Measurements from ENCODE around the gene CAPZB.

The CAPZB gene

DNA sequence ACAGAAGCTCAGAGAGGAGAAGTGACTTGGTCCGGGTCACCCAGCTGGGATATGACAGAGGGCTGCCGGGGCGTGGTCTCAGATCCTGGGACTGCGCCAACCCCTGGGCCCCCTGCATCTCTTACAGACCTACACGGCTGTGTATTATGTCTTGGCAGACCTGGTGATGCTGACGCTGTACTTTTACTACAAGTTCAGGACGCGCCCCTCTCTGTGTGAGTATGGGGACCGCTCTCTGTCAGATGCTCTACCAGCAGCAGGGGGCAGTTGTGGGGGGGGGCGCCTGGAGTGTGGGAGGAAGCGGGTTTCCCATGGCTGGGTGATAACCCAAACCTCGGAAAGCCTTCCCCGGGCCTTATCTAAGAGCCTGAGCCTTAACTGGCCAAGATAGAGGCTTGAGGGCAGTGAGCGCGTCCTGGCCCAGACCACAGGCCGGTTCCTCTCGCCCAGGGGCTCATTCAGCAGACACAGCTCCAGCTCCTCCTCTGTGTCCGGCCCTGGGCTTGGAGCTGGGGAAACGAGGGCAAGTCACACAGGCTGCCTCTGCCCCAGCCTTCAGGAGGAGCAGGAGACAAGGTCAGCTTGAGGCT, 159.9 kb downstream of the CAPZB start:
- TF ChIP-seq POLR2A (IDR thresholded peaks at IDR 0.05; ENCODE audit: low read length) (no peak), GATA1 (IDR thresholded peaks at IDR 0.05; ENCODE audit: low read depth, low read length) (no peak)
- DNase-seq = peak; percentile 69 to 72

DNA sequence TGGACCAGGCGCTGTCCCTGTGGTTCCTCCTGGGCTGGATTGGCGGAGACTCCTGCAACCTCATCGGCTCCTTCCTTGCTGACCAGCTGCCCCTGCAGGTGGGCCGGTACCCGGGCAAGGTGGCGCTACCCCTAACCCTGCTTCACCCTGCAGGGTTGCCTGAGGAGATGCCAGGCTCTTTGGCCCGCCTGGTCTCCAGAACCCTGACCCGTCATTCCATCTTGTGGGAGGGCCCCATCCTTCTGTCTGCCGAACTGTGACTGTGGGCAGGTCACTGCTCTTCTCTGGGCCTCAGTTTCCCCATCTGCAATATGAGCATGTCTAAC, 160.7 kb downstream of the CAPZB start:
- DNase-seq = no peak
- no peak for TF ChIP-seq GATA1 (IDR thresholded peaks at IDR 0.05; ENCODE audit: low read depth, low read length)
- no peak for TF ChIP-seq POLR2A (IDR thresholded peaks at IDR 0.05; ENCODE audit: low read length)

DNA sequence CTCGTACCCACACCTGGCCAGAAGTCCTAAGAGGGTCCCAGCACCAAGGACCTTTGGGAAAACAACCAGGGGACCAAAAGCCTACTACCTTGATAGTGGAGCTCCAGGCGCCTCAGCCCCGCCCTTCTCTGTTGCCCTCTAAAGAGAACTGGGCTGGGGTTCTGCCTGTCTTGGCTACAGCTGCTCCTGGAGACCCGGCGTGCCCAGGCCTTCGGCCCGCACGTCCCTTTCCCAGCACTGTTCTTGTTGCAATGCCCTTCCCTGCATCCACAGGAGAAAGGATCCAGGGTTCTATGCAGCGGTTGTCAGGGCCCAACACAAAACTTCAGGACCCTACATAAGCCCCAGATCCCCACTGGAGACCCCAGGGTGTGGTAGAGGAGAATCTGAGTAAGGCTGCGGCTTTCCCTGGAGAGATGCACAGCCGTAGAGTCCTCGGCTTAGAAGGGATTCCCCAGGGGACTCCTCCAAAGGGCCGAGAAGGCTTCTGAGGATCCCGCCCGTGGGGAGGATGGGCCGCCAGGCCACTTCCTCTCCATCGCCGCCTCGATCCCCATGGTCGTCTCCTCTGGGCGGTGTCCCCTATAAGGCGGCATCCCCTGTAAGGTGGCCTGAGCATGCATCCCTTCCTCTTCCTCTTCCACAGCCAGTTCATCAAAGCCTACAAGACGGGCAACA, 161.2 kb downstream of the CAPZB start:
- TF ChIP-seq GATA1 (IDR thresholded peaks at IDR 0.05; ENCODE audit: low read depth, low read length) = no peak
- no peak for TF ChIP-seq POLR2A (IDR thresholded peaks at IDR 0.05; ENCODE audit: low read length)
- no peak for DNase-seq

DNA sequence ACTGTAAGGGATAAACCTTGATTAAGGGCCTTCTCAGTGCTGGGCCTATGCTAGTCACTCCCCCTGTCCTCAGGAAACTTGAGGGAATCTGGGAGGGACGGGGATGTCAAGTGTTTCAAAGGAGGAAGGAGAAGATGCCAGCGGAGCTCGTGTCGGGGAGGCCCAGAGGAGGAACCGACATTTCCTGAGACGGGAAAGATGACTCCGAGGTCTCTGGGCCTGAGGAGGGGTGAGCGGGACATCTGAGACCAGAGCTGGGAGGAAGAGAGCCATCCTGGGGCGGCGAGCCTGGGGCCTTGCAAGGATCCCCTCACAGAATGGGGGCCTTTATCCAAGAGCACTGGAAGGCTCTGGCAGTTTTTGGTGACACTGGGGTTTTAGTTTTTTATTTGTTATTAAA, 162.9 kb downstream of the CAPZB start:
- TF ChIP-seq GATA1 (IDR thresholded peaks at IDR 0.05; ENCODE audit: low read depth, low read length) (no peak), POLR2A (IDR thresholded peaks at IDR 0.05; ENCODE audit: low read length) (no peak)
- no peak for DNase-seq

DNA sequence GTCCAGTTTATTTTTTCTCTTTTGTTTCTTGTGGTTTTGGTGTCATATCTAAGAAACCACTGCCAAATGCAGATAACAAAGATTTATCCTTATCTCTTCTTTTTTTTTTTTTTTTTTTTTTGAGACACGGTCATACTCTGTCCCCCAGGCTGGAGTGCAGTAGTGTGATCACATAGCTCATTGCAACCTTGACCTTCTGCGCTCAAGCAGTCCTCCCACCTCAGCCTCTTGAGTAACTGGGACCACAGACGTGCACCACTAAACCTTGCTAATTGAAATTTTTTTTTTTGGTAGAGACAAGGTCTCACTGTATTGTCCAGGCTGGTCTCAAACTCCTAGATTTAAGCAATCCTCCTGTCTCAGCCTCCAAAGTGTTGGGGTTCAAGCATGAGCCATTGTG, 164.3 kb downstream of the CAPZB start:
- TF ChIP-seq POLR2A (IDR thresholded peaks at IDR 0.05; ENCODE audit: low read length) (no peak), GATA1 (IDR thresholded peaks at IDR 0.05; ENCODE audit: low read depth, low read length) (no peak)
- no peak for DNase-seq

DNA sequence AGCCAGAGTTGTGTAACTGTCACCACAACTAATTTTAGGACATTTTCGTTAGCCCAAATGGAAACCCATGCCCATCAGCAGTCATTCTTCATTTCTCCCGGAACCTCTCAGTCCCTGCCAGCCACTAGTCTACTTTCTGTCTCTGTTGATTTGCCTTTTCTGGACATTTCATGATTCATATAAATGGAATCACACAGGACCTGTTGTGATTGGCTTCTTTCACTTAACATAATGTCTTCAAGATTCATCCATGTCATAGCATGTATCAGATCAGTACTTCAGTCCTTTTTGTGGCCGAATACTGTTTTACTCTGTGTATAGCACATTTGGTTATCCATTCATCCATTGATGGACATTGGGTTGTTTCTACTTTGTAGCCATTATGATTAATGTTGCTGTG, 166.1 kb downstream of the CAPZB start:
- DNase-seq = no peak
- TF ChIP-seq POLR2A (IDR thresholded peaks at IDR 0.05; ENCODE audit: low read length) = no peak
- TF ChIP-seq GATA1 (IDR thresholded peaks at IDR 0.05; ENCODE audit: low read depth, low read length) = no peak

DNA sequence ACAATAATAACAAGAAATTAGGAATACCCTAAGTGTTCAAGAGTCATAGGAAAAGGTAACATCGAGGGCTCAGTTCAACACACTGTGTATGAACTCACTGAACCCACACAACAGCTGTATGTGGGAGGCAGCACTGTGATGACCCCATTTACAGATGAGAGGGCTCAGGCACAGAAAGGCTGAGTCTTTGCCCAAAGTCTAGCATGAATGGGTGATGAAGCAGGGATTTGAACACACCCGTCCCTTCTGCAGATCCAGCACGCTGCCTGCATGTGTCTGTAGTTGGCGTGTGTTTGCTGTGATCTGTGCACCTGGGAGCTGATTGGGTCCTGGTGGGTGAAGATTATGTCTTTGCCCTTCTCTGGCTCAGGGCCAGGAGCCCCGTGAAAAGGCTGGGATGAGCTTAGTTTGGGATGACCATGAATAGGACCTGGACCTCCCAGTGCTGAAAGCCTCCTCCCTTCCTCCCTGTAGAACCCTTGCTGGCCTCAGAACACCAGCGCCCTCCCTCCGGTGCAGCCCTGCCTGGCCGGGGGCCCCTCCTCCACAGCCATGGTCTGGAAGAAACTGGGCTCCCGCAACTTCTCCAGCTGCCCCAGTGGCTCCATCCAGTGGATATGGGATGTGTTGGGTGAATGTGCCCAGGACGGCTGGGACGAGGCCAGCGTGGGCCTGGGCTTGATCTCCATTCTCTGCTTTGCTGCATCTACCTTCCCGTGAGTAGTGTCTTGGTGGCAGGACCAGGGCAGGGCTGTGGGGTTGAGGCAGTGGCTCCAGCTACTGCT, 168.0 kb downstream of the CAPZB start:
- no peak for DNase-seq
- TF ChIP-seq POLR2A (IDR thresholded peaks at IDR 0.05; ENCODE audit: low read length) (no peak), GATA1 (IDR thresholded peaks at IDR 0.05; ENCODE audit: low read depth, low read length) (no peak)

DNA sequence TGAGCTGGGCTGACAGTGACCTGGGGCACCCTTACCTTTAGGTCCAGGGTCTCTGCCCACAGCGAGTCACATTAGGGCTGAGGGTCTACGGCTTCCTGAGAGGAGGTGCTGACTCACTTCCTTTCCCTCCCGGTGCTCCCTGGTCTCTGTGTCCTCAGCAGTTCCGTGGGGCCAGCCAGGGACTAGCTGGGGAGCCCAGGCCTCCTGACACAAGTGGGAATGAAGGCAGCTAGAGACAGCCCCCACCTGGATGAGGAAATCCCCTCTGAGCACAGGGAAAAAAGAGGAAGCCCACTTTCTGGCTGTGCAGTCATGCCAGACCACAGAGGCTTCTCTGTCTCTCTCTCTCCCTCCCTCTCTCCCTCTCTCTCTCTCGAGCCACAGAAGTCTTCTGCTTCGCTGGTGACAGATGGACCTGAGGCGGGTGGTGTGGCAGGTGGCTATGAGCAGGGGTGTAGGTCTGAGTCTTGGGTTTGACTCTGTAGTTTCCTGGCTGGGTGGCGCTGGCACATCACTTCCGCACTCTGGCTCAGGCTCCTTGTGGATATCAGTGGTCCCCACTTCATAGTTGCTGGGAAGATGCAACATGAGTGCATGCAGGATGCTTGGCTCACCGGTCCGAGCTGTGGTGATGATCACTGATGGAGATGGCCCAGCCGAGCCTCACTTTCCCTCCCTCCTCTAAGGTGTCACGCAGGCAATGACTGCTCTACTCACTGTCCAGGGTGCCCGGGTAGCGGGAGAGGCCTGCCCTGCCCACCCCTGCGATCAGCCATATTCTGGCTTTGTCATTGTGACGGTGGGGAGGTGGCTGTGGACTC, 169.8 kb downstream of the CAPZB start:
- TF ChIP-seq POLR2A (IDR thresholded peaks at IDR 0.05; ENCODE audit: low read length) (no peak), GATA1 (IDR thresholded peaks at IDR 0.05; ENCODE audit: low read depth, low read length) (no peak)
- DNase-seq = no peak

DNA sequence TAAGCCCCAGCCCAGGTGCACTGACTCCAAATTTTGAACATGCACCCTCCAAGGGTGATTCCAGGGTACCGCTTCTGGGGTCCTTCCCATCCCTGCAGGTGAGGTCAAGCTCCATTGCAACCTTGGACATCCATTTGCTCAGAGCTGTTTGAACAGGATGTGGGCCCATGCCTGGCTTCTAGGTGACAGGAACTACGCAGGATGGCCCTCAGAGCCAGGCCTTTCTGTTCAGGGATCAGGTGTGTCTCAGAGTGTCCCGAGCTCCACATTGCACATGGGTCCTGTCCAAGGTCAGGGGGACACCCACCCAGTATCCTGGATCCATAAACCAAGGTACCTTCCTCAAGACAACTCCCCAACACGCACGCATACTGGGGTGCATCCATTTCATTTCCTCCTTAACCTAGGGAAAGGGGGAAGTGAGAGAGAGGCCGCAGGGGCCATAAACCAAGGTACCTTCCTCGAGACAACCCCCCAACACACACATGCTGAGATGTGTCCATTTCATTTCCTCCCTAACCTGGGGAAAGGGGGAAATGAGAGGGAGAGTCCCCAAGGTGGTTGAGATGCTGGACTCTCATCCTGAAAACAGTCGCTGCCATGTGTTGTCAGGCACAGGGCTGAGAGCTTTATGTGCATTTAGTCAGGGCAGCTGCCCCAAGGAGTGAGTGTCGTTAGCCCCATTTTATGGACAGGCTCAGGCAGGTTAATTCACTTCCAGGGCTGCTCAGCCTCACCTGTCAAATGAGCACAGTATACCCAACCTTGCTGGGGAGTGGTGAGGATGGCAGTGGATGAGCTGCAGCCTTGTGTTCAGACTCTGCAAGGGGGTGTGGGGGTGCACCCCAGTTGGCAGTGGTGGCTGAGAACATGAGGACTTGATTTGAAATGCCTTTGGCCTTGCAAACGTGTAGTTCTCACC, 171.1 kb downstream of the CAPZB start:
- peak in 1 of 2 experiments; percentile 9 for DNase-seq
- TF ChIP-seq POLR2A (IDR thresholded peaks at IDR 0.05; ENCODE audit: low read length) (no peak), GATA1 (IDR thresholded peaks at IDR 0.05; ENCODE audit: low read depth, low read length) (no peak)

DNA sequence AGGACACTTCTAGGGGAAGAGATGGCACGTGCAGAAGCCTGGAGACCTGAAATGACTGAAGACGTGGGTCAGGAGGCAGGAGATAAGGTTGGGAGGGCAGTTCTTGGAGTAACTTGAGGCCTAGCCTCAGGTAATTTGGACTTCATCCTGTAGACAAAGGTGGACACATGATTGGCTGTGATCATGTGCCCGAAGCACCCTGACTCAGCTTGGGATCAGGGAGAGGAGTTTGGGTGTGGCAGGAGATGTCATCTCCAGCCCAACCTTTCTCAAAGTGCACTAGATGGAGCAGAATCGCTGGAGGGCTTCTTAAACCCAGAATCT, 171.7 kb downstream of the CAPZB start:
- TF ChIP-seq GATA1 (IDR thresholded peaks at IDR 0.05; ENCODE audit: low read depth, low read length) (no peak), POLR2A (IDR thresholded peaks at IDR 0.05; ENCODE audit: low read length) (no peak)
- peak; percentile 49 to 69 for DNase-seq

DNA sequence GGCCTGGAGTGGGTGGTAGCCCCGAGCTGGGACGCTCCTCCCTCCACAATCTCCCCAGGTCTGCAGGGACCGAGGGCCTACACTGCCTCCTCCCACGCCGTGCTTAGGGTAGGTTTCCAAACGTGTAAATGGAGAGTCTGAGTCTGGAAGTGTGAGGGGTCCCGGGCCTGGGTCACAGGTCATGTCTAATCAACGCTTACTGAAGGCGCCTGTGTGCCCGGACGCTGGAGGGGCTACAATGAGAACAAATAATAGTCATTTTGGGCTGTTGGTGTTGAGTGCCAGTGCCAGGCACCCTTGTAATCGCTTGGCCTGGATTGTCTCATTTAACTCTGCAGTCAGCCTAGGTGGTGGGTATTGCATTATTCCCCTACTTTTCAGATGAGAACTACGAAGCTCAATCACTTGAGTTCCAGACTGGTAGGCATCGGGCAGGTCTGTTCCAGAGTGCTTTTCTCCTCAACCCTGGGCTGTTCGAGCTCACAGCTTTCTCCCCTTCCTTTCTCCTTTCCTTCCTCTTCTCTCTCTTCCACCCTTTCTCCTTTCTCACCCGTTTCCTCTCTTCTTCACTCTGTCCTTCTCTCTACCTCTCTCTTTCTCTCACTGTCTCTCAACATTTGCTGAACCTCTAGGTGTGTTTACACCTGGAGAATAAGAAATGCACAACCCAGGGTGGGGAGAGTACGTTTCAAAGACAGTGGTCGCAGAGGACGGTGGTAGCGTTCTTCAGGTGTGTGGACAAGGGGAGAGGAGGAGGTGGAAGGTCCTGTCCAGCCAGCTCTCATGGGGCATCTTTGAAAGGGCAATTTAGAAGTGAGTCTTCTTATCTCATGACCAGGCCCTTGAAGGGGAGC, 172.3 kb downstream of the CAPZB start:
- DNase-seq = no peak
- no peak for TF ChIP-seq POLR2A (IDR thresholded peaks at IDR 0.05; ENCODE audit: low read length)

DNA sequence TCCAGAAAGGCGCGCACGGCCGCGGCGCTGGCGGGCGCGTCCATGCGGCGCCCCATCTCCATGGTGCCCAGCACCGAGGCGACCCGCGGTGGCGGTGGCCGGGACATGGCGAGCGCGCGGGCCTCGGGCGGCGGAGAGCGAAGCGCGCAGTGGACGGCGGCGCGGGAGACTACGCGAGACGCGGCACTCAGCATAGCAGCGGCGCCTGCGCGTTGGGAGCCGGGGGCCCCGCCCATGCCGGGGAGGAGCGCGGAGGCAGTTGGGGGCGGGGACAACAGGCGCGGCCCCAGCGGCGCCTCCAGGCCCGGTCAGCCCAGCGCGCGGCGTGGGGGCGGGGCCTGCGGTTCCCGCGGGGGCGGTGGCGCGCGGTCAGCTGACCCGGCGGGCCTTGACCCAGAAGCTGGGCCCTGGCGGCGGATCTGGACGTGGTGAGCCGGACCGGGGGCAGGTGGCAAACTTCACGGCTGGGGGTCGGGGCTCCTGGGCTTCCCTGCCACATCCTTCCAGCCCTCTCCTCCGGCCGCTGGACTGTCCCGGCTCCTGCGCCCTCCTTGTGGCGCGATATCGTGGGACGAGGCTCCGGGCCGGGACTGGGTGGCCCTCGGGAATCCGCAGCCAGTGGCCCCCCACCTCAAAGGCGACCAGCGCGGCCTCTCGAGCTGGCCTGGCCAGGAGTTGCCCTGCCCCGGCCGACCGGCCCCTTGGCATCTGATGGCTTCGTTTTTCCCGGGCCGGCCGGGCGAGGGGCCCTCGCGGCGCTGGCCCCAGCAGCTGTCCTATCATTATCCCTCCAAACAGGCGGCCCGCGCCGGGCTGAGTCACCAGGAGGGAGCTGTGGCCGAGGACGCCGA, 173.2 kb downstream of the CAPZB start, which contains the start of the genes AKR7A2 and SLC66A1:
Gene AKR7A2, minus strand, starts transcription at position 214 of the 851 bp plus-strand sequence. Its CDS starts 20 bp downstream, at position 194.
Gene SLC66A1, plus strand, starts transcription at position 396 of the 851 bp plus-strand sequence. CDS start 5,352 bp downstream, outside the sequence.
- DNase-seq = peak; percentile 95 to 98
- TF ChIP-seq GATA1 (IDR thresholded peaks at IDR 0.05; ENCODE audit: low read depth, low read length) (no peak), POLR2A (IDR thresholded peaks at IDR 0.05; ENCODE audit: low read length) (peak; percentile 72)

Data from erythroblast (primary cell).